Astrocyte of the cerebellum (primary cell): ENCODE results near the gene MALAT1.

Experiments used
- DNase-seq: peaks from one replicate; pipeline ENCODE4 v3.0.0-alpha.2; 2011; ENCODE audit warnings: low read depth
- H3K4me3 ChIP-seq: 2 replicates; pipeline ENCODE4 v1.5.1; 2011; ENCODE audit warnings: mild to moderate bottlenecking, low read depth, low read length, moderate library complexity
- CTCF ChIP-seq: IDR thresholded peaks from 2 replicates; pipeline ENCODE4 v1.5.1; 2012; ENCODE audit warnings: low read length, low read depth, moderate library complexity, mild to moderate bottlenecking; ENCODE audit errors: missing control alignments
- in situ Hi-C: cut with HindIII; loops from 2 replicates; pipeline ENCODE4 v1.10.0; 2017; ENCODE audit warnings: low sequenced_read_pairs

MALAT1 gene

GRCh38 chr11:65524741-65525545 lies 26.1 kb downstream of the MALAT1 start, which contains the start of gene SCYL1:
SCYL1 (plus strand) TSS chr11:65525083; CDS start chr11:65525154, 71 bp downstream.
- in situ Hi-C loops, result no loop called here
- peak within 1 kb of the TSS; percentile 90 for H3K4me3 ChIP-seq
- peak; percentile 57 for DNase-seq
- TF ChIP-seq CTCF, result no peak

- DNase-seq, result no peak
- TF ChIP-seq CTCF, result no peak
- in situ Hi-C loops, result no loop called here
- H3K4me3 ChIP-seq, result peak overlapping the region; percentile 90
Measured at GRCh38 chr11:65525546-65526480, 27.0 kb downstream of the MALAT1 start.

- TF ChIP-seq CTCF, result no peak
- in situ Hi-C loops, result no loop called here
- no peak for DNase-seq
- H3K4me3 ChIP-seq, result no peak overlapping the region
Measured at GRCh38 chr11:65526744-65527143, 27.9 kb downstream of the MALAT1 start.

- no peak for TF ChIP-seq CTCF
- no peak overlapping the region for H3K4me3 ChIP-seq
- in situ Hi-C loops, result no loop called here
Measured at GRCh38 chr11:65528819-65529350, 30.0 kb downstream of the MALAT1 start.

GRCh38 chr11:65529475-65530156 lies 30.8 kb downstream of the MALAT1 start:
- in situ Hi-C loops, result no loop called here
- no peak overlapping the region for H3K4me3 ChIP-seq
- DNase-seq, result no peak
- no peak for TF ChIP-seq CTCF

More at GRCh38 chr11:65528819-65529350, 30.0 kb downstream of the MALAT1 start:
- no peak for DNase-seq

GRCh38 chr11:65530157-65530496 lies 31.3 kb downstream of the MALAT1 start:
- TF ChIP-seq CTCF, result peak; percentile 34
- in situ Hi-C loops, result no loop called here
- H3K4me3 ChIP-seq, result no peak overlapping the region
- no peak for DNase-seq
